Panc1 (cell line): ENCODE results near the gene FBXL19.

Source experiments
- POLR2AphosphoS5 ChIP-seq: IDR thresholded peaks from 2 replicates; pipeline ENCODE4 v1.6.1; 2012; ENCODE audit warnings: mild to moderate bottlenecking, low read depth, low read length, moderate library complexity
- SIN3A ChIP-seq: IDR thresholded peaks from 2 replicates; pipeline ENCODE4 v1.6.1; 2012; ENCODE audit warnings: low read depth, mild to moderate bottlenecking, low read length, moderate library complexity, borderline replicate concordance; ENCODE audit not compliant: insufficient read depth
- TF ChIP-seq, protein P1 (sequence below): fragments of 450-650 bp; IDR thresholded peaks from 2 replicates; pipeline ENCODE4 v1.5.1; 2017; ENCODE audit warnings: mild to moderate bottlenecking
- TF ChIP-seq, protein P2 (sequence below), 2 experiments: IDR thresholded peaks; 2 replicates each; pipeline ENCODE4 v1.6.1; 2011 to 2012; ENCODE audit warnings: low read depth in 2 of 2, control low read depth in 1 of 2, low read length in 1 of 2, mild to moderate bottlenecking in 1 of 2, moderate library complexity in 1 of 2; ENCODE audit not compliant: insufficient read depth in 1 of 2

DNA sequence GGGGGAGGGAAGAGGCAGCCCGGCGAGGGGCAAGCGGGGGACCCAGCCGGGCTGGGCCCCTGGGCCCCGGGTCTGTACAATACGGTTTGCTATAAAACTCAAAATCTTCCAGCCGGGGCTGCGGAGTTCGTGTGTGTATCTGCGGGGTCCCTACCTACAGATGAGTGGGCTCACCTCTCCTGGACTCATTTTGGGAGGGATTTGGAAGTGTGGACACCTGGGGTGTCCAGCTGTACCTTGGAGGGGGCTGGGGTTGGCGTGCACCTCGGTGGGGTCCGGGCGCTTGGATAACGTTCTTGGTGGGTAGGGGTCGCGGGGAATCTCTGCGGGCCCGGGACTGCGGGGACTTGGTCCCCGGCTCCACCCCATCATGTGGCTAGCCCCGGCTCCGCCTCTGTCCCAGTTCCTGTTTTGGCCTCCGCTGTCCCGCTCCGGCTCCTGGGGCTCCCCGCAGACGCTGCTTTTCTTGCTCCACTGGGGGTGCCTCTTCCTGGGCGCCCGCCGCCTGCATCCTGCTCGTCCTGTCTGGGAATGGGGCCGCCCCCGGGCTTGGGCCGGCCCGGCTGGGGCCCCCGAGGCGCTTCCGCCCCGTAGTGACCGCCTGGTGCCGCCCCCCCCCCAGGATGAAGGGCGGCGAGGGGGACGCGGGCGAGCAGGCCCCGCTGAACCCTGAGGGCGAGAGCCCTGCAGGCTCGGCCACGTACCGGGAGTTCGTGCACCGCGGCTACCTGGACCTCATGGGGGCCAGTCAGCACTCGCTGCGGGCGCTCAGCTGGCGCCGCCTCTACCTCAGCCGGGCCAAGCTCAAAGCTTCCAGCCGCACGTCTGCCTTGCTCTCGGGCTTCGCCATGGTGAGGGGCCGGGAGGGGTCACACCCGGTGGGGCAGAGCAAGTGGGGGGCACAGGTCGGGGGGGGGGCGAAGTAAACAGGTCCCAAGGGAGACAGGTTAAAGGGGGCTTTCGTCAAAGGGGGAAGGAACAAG lies 25.6 kb downstream of the FBXL19 start, which contains the start of gene ORAI3:
- TF ChIP-seq, protein P1, sequence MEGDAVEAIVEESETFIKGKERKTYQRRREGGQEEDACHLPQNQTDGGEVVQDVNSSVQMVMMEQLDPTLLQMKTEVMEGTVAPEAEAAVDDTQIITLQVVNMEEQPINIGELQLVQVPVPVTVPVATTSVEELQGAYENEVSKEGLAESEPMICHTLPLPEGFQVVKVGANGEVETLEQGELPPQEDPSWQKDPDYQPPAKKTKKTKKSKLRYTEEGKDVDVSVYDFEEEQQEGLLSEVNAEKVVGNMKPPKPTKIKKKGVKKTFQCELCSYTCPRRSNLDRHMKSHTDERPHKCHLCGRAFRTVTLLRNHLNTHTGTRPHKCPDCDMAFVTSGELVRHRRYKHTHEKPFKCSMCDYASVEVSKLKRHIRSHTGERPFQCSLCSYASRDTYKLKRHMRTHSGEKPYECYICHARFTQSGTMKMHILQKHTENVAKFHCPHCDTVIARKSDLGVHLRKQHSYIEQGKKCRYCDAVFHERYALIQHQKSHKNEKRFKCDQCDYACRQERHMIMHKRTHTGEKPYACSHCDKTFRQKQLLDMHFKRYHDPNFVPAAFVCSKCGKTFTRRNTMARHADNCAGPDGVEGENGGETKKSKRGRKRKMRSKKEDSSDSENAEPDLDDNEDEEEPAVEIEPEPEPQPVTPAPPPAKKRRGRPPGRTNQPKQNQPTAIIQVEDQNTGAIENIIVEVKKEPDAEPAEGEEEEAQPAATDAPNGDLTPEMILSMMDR: no peak
- TF ChIP-seq SIN3A: peak; percentile 65; the same call in 1 of the 2 replicates
- TF ChIP-seq, protein P2, sequence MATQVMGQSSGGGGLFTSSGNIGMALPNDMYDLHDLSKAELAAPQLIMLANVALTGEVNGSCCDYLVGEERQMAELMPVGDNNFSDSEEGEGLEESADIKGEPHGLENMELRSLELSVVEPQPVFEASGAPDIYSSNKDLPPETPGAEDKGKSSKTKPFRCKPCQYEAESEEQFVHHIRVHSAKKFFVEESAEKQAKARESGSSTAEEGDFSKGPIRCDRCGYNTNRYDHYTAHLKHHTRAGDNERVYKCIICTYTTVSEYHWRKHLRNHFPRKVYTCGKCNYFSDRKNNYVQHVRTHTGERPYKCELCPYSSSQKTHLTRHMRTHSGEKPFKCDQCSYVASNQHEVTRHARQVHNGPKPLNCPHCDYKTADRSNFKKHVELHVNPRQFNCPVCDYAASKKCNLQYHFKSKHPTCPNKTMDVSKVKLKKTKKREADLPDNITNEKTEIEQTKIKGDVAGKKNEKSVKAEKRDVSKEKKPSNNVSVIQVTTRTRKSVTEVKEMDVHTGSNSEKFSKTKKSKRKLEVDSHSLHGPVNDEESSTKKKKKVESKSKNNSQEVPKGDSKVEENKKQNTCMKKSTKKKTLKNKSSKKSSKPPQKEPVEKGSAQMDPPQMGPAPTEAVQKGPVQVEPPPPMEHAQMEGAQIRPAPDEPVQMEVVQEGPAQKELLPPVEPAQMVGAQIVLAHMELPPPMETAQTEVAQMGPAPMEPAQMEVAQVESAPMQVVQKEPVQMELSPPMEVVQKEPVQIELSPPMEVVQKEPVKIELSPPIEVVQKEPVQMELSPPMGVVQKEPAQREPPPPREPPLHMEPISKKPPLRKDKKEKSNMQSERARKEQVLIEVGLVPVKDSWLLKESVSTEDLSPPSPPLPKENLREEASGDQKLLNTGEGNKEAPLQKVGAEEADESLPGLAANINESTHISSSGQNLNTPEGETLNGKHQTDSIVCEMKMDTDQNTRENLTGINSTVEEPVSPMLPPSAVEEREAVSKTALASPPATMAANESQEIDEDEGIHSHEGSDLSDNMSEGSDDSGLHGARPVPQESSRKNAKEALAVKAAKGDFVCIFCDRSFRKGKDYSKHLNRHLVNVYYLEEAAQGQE (IDR thresholded peaks at IDR 0.05; ENCODE audit: insufficient read depth in 1 of 2, low read depth in 2 of 2, low read length in 1 of 2): no peak
- peak; percentile 93 for TF ChIP-seq POLR2AphosphoS5
